C4-2B (cell line): Measurements from ENCODE around the gene UBTFL1.

Source experiments
- ZFX ChIP-seq: fragments of 450-650 bp; IDR thresholded peaks from 2 replicates; pipeline ENCODE4 v1.6.1; 2017
- TF ChIP-seq, protein P1 (sequence below): fragments of 450-650 bp; conservative IDR thresholded peaks from 2 replicates; pipeline ENCODE4 v1.5.1; 2017; ENCODE audit warnings: mild to moderate bottlenecking

DNA sequence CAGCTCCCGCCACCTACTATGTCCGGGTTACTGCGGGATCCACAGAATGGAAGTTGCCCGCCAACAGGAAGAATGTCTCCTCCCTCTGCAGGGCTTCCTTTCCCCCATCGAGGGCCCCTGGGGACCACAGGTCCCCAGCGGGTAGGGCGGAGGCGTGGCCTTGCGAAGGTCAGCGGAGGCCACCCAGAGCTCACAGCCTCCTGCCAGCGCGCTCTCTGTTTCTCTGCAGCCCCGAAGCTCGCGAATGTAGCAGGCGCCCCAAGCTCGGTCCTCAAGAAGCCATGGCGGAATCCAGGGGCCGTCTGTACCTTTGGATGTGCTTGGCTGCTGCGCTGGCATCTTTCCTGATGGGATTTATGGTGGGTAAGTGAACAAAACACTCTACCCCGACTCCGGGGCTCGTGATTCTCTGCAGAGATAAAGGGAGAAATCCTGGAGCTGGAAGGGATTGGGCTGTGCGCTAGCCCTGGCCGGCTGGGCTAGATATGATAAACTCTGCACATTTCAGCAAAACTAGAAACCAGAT, 48.8 kb downstream of the UBTFL1 start, which contains the start of gene NAALAD2:
- TF ChIP-seq, protein P1, sequence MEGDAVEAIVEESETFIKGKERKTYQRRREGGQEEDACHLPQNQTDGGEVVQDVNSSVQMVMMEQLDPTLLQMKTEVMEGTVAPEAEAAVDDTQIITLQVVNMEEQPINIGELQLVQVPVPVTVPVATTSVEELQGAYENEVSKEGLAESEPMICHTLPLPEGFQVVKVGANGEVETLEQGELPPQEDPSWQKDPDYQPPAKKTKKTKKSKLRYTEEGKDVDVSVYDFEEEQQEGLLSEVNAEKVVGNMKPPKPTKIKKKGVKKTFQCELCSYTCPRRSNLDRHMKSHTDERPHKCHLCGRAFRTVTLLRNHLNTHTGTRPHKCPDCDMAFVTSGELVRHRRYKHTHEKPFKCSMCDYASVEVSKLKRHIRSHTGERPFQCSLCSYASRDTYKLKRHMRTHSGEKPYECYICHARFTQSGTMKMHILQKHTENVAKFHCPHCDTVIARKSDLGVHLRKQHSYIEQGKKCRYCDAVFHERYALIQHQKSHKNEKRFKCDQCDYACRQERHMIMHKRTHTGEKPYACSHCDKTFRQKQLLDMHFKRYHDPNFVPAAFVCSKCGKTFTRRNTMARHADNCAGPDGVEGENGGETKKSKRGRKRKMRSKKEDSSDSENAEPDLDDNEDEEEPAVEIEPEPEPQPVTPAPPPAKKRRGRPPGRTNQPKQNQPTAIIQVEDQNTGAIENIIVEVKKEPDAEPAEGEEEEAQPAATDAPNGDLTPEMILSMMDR, result no peak
- TF ChIP-seq ZFX, result no peak
